Fibroblast of skin of left biceps (primary cell): Measurements from ENCODE around the gene EDN2.

ENCODE experiments used
- DNase-seq, 2 experiments: peaks; one replicate each; pipeline ENCODE4 v3.0.0-alpha.2; 2013; ENCODE audit warnings: low read depth in 2 of 2

EDN2 gene

GRCh38 chr1:41498804-41499203 lies 14.3 kb upstream of the EDN2 start:
- DNase-seq: no peak

- no peak for DNase-seq
Measured at GRCh38 chr1:41498391-41498790, 13.9 kb upstream of the EDN2 start.

- DNase-seq: no peak
Measured at GRCh38 chr1:41497461-41498030, 13.1 kb upstream of the EDN2 start.

- no peak for DNase-seq
Measured at GRCh38 chr1:41497056-41497440, 12.6 kb upstream of the EDN2 start.

- peak; percentile 79 to 80 for DNase-seq
Measured at GRCh38 chr1:41496080-41497055, 11.9 kb upstream of the EDN2 start.

- no peak for DNase-seq
Measured at GRCh38 chr1:41495210-41495948, 10.9 kb upstream of the EDN2 start.

GRCh38 chr1:41494351-41495209 lies 10.1 kb upstream of the EDN2 start:
- DNase-seq: no peak

- DNase-seq: no peak
Measured at GRCh38 chr1:41493626-41494350, 9.3 kb upstream of the EDN2 start.

GRCh38 chr1:41493117-41493536 lies 8.6 kb upstream of the EDN2 start:
- DNase-seq: peak; percentile 57 to 65

GRCh38 chr1:41492341-41492848 lies 7.9 kb upstream of the EDN2 start:
- DNase-seq: no peak

- DNase-seq: no peak
Measured at GRCh38 chr1:41490911-41491310, 6.4 kb upstream of the EDN2 start.

- DNase-seq: no peak
Measured at GRCh38 chr1:41489561-41489960, 5.1 kb upstream of the EDN2 start.

- DNase-seq: no peak
Measured at GRCh38 chr1:41488040-41488951, 3.8 kb upstream of the EDN2 start.

GRCh38 chr1:41487126-41488039 lies 2.9 kb upstream of the EDN2 start:
- DNase-seq: no peak

- peak; percentile 40 to 54 for DNase-seq
Measured at GRCh38 chr1:41486371-41487125, 2.1 kb upstream of the EDN2 start.

GRCh38 chr1:41486053-41486370 lies 1.5 kb upstream of the EDN2 start:
- DNase-seq: no peak

GRCh38 chr1:41485605-41486004 lies 1.1 kb upstream of the EDN2 start:
- DNase-seq: no peak

GRCh38 chr1:41483960-41484401 lies 502 bp downstream of the EDN2 start:
- DNase-seq: no peak
